DND-41 (cell line): ENCODE data around the gene ADCY2.

Source experiments
- ATAC-seq: fragments of 200-7000 bp; cut with Tn5 transposase; 3 replicates; pipeline ENCODE4 v1.9.1; 2021; ENCODE audit warnings: low read depth; ENCODE audit not compliant: insufficient read depth
- DNase-seq: peaks from one replicate; pipeline ENCODE4 v3.0.0-alpha.2; 2020
- H2AFZ ChIP-seq: 2 replicates; pipeline ENCODE4 v1.6.0; 2012; ENCODE audit warnings: low read depth, low read length
- H3K27ac ChIP-seq: 2 replicates; pipeline ENCODE4 v1.5.1; 2012; ENCODE audit warnings: low read length, inconsistent platforms
- H3K27me3 ChIP-seq: fragments of 200-600 bp; sonication (generic); 2 replicates; pipeline ENCODE4 v1.6.0; 2012; ENCODE audit warnings: low read length, mild to moderate bottlenecking, inconsistent platforms; ENCODE audit not compliant: insufficient read depth, poor library complexity
- H3K36me3 ChIP-seq: 2 replicates; pipeline ENCODE4 v1.5.1; 2012; ENCODE audit warnings: low read length, inconsistent platforms; ENCODE audit not compliant: insufficient read depth
- H3K4me1 ChIP-seq: 2 replicates; pipeline ENCODE4 v1.5.1; 2012; ENCODE audit warnings: mild to moderate bottlenecking, low read length; ENCODE audit not compliant: insufficient read depth
- H3K4me2 ChIP-seq: 2 replicates; pipeline ENCODE4 v1.6.0; 2012; ENCODE audit warnings: mild to moderate bottlenecking, moderate library complexity, low read length, inconsistent platforms; ENCODE audit not compliant: insufficient read depth
- H3K4me3 ChIP-seq, 2 experiments: fragments of 200-600 bp in 1 of 2; shearing (Covaris generic) in 1 of 2; 2 replicates each; pipeline ENCODE4 v1.5.1; 2012 to 2016; ENCODE audit warnings: inconsistent platforms in 2 of 2, low read length in 2 of 2, mild to moderate bottlenecking in 2 of 2, low read depth in 1 of 2, moderate library complexity in 1 of 2
- H3K79me2 ChIP-seq: 2 replicates; pipeline ENCODE4 v1.6.0; 2012; ENCODE audit warnings: low read length, inconsistent platforms; ENCODE audit not compliant: insufficient read depth
- H3K9ac ChIP-seq: 2 replicates; pipeline ENCODE4 v1.6.0; 2012; ENCODE audit warnings: low read depth, mild to moderate bottlenecking, inconsistent platforms, low read length, moderate library complexity
- H3K9me3 ChIP-seq: 2 replicates; pipeline ENCODE4 v1.5.1; 2012; ENCODE audit warnings: low read length, moderate library complexity, mild to moderate bottlenecking, inconsistent platforms; ENCODE audit not compliant: insufficient read depth, severe bottlenecking
- H4K20me1 ChIP-seq: 2 replicates; pipeline ENCODE4 v1.6.0; 2012; ENCODE audit warnings: low read length; ENCODE audit not compliant: insufficient read depth
- EZH2 ChIP-seq: IDR thresholded peaks from 3 replicates; pipeline ENCODE4 v1.6.1; 2012; ENCODE audit warnings: borderline replicate concordance, low read depth, mild to moderate bottlenecking, moderate library complexity, low read length, inconsistent platforms; ENCODE audit not compliant: severe bottlenecking
- TF ChIP-seq, protein P1 (sequence below): IDR thresholded peaks from 2 replicates; pipeline ENCODE4 v1.5.1; 2012; ENCODE audit warnings: borderline replicate concordance, low read length, moderate library complexity, mild to moderate bottlenecking; ENCODE audit not compliant: poor library complexity, severe bottlenecking; ENCODE audit errors: extremely low read depth

Gene ADCY2

DNA sequence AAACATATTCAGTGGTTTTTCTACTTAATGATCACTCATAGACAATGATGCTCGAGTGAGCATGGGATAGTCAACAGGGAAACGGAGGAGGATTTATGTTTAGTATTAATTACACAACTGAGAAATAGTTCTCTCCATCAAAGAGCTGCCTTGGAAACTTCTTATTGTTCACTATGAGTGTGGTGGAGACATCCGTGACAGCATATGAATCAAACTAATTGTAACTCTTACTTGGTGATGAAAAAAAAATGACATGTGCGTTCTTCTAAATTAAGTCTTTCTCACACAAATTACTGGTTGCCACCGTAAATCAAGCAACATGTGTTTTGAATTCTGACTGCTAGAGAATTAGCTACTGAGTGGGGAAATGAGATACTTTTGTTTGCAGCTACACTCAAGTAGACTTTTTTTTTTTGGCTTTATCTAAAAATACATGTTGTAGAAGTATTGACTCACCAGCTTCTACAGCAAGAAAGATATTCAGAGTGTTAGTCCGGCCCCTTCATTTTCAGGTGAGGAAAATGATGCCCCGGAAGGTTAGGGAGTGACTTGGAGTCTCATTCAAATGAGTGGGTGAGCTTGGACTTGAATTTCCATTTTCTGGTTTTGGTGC is 275.5 kb downstream of the ADCY2 start:
- no peaks in the 10 kb centered on the region for H3K79me2 ChIP-seq
- no peaks in the 10 kb centered on the region for H3K27me3 ChIP-seq
- H3K4me1 ChIP-seq = no peaks in the 10 kb centered on the region
- H4K20me1 ChIP-seq = no peaks in the 10 kb centered on the region
- no peak overlapping the region for H3K9ac ChIP-seq
- no peak overlapping the region for H3K27ac ChIP-seq
- no peak for TF ChIP-seq EZH2
- TF ChIP-seq, protein P1, sequence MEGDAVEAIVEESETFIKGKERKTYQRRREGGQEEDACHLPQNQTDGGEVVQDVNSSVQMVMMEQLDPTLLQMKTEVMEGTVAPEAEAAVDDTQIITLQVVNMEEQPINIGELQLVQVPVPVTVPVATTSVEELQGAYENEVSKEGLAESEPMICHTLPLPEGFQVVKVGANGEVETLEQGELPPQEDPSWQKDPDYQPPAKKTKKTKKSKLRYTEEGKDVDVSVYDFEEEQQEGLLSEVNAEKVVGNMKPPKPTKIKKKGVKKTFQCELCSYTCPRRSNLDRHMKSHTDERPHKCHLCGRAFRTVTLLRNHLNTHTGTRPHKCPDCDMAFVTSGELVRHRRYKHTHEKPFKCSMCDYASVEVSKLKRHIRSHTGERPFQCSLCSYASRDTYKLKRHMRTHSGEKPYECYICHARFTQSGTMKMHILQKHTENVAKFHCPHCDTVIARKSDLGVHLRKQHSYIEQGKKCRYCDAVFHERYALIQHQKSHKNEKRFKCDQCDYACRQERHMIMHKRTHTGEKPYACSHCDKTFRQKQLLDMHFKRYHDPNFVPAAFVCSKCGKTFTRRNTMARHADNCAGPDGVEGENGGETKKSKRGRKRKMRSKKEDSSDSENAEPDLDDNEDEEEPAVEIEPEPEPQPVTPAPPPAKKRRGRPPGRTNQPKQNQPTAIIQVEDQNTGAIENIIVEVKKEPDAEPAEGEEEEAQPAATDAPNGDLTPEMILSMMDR = no peak
- no peaks in the 10 kb centered on the region for H3K9me3 ChIP-seq
- no peaks in the 10 kb centered on the region for H3K36me3 ChIP-seq
- DNase-seq (no peak), ATAC-seq (no peak)
- H3K4me2 ChIP-seq = no peak overlapping the region
- H3K4me3 ChIP-seq = no peak overlapping the region
- H2AFZ ChIP-seq = no peak overlapping the region

DNA sequence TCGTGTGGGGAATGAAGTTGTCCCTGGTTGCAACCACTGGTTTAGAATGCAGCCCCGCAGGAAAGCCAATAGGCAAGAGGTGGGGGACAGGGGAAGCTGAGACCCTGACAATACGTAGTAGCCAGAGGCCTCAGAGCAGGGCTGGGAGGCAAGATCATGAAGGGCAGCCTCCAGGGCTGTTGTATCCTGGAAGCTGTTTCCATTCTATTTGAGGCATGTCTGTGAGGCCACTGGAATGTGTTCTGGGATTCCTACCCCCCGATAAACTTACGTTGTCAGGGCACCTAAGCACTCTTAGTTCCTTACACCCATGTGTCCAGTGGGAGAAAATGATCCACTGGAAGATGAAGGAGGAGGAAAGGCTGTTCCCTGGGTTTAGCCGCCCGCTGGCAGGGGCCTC is 277.7 kb downstream of the ADCY2 start:
- no peak for ATAC-seq
- Histone ChIP-seq H3K9ac (no peak overlapping the region), H3K27ac (no peak overlapping the region), H4K20me1 (no peaks in the 10 kb centered on the region), H3K4me3 (no peak overlapping the region), H3K79me2 (no peaks in the 10 kb centered on the region), H3K36me3 (no peaks in the 10 kb centered on the region), H3K27me3 (no peaks in the 10 kb centered on the region), H3K9me3 (no peaks in the 10 kb centered on the region), H3K4me2 (no peak overlapping the region), H3K4me1 (no peaks in the 10 kb centered on the region), H2AFZ (no peak overlapping the region)
- no peak for TF ChIP-seq EZH2
- TF ChIP-seq, protein P1 = no peak
- no peak for DNase-seq

DNA sequence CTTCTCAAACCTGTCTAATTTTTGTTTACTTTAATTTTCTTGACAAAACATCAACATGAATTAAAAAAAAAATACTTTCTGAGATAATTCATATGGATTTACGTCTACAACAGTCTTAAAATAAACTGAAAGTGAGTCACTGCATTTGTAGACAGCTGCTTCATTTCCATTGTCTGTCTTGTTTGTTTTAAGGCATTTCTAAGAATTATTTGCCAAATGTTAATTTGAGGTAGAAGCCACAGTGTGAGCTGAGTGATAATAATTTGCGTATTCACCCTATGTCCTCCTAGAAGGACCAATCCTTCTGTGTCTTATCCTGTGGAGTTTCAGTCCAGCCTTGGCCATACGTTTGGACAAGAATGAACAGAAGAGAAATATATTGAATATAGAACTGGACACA is 280.5 kb downstream of the ADCY2 start:
- TF ChIP-seq, protein P1 = no peak
- no peak for TF ChIP-seq EZH2
- Histone ChIP-seq H3K4me2 (no peak overlapping the region), H3K79me2 (no peaks in the 10 kb centered on the region), H3K9me3 (no peaks in the 10 kb centered on the region), H3K27ac (no peak overlapping the region), H3K27me3 (no peaks in the 10 kb centered on the region), H3K36me3 (no peaks in the 10 kb centered on the region), H4K20me1 (no peaks in the 10 kb centered on the region), H3K4me1 (no peaks in the 10 kb centered on the region), H2AFZ (no peak overlapping the region), H3K9ac (no peak overlapping the region), H3K4me3 (no peak overlapping the region)
- ATAC-seq (no peak), DNase-seq (no peak)

DNA sequence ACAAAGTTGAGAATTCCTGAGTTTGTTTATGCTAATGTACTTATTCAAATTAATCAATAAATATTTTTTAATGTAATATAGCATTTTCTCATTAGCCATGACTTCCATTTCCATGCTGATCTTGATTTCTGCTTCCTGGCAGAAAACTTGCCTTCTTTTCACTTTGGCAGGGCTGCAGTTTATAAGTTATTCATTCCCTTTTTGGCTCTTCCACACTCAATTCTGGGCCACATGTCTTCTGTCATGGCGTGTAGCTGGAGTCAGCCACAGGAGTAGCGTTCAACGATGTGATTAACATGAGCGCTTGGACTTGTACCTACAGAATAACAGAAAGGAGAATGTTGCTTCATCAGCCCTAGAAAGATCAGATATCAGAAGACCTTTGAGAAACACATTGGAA is 282.1 kb downstream of the ADCY2 start:
- Histone ChIP-seq H3K36me3 (no peaks in the 10 kb centered on the region), H3K27me3 (no peaks in the 10 kb centered on the region), H3K4me2 (no peak overlapping the region), H2AFZ (no peak overlapping the region), H3K9me3 (no peaks in the 10 kb centered on the region), H3K9ac (no peak overlapping the region), H4K20me1 (no peaks in the 10 kb centered on the region), H3K4me3 (no peak overlapping the region), H3K79me2 (no peaks in the 10 kb centered on the region), H3K27ac (no peak overlapping the region), H3K4me1 (no peaks in the 10 kb centered on the region)
- TF ChIP-seq EZH2 = no peak
- TF ChIP-seq, protein P1 = no peak
- ATAC-seq (no peak), DNase-seq (no peak)
